Activated naive CD8-positive, alpha-beta T cell (primary cell): ENCODE data around the gene UBAP1L.
"Not testable (repeated sequence)": the region's sequence is repeated elsewhere in the genome, so short reads cannot be mapped to it uniquely, and the experiment has no call there.

Experiments
- H3K27ac Mint-ChIP-seq: one replicate; pipeline ENCODE4 v1.8.0; 2021; ENCODE audit warnings: mixed read lengths
- H3K27me3 Mint-ChIP-seq: one replicate; pipeline ENCODE4 v1.8.0; 2021; ENCODE audit warnings: mixed read lengths
- H3K36me3 Mint-ChIP-seq: one replicate; pipeline ENCODE4 v1.8.0; 2021; ENCODE audit warnings: mixed read lengths
- H3K4me1 Mint-ChIP-seq: one replicate; pipeline ENCODE4 v1.8.0; 2021; ENCODE audit warnings: low read depth, mixed read lengths
- H3K4me3 Mint-ChIP-seq: one replicate; pipeline ENCODE4 v1.8.0; 2021; ENCODE audit warnings: mild to moderate bottlenecking, mixed read lengths
- H3K9me3 Mint-ChIP-seq: one replicate; pipeline ENCODE4 v1.8.0; 2021; ENCODE audit warnings: low read depth, mixed read lengths

The UBAP1L gene

GRCh38 chr15:65082303-65082953, 32.6 kb downstream of the UBAP1L start:
- H3K36me3 Mint-ChIP-seq, result no peaks in the 10 kb centered on the region
- peaks cover 12% of the 10 kb centered on the region for H3K27me3 Mint-ChIP-seq
- H3K9me3 Mint-ChIP-seq, result no peaks in the 10 kb centered on the region
- peaks cover 23% of the 10 kb centered on the region for H3K4me1 Mint-ChIP-seq
- no peak overlapping the region for H3K27ac Mint-ChIP-seq
- H3K4me3 Mint-ChIP-seq, result peak overlapping the region; percentile 24

- H3K4me3 Mint-ChIP-seq, result no peak overlapping the region
- no peaks in the 10 kb centered on the region for H3K36me3 Mint-ChIP-seq
- H3K27ac Mint-ChIP-seq, result no peak overlapping the region
- no peaks in the 10 kb centered on the region for H3K9me3 Mint-ChIP-seq
- peaks cover 12% of the 10 kb centered on the region for H3K27me3 Mint-ChIP-seq
- H3K4me1 Mint-ChIP-seq, result peaks cover 23% of the 10 kb centered on the region
Measured at GRCh38 chr15:65081758-65082157, 33.2 kb downstream of the UBAP1L start.

- H3K9me3 Mint-ChIP-seq, result no peaks in the 10 kb centered on the region
- peaks cover 14% of the 10 kb centered on the region for H3K27me3 Mint-ChIP-seq
- peaks cover 24% of the 10 kb centered on the region for H3K4me1 Mint-ChIP-seq
- no peaks in the 10 kb centered on the region for H3K36me3 Mint-ChIP-seq
- H3K4me3 Mint-ChIP-seq, result no peak overlapping the region
- no peak overlapping the region for H3K27ac Mint-ChIP-seq
Measured at GRCh38 chr15:65081270-65081669, 33.7 kb downstream of the UBAP1L start.

GRCh38 chr15:65079580-65079979, 35.4 kb downstream of the UBAP1L start:
- Mint-ChIP-seq H3K27ac (no peak overlapping the region), H3K9me3 (no peaks in the 10 kb centered on the region), H3K36me3 (no peaks in the 10 kb centered on the region), H3K4me1 (peaks cover 24% of the 10 kb centered on the region), H3K27me3 (peaks cover 16% of the 10 kb centered on the region), H3K4me3 (no peak overlapping the region)

GRCh38 chr15:65077981-65078352, 37.0 kb downstream of the UBAP1L start:
- Mint-ChIP-seq H3K27ac (no peak overlapping the region), H3K4me1 (peaks cover 24% of the 10 kb centered on the region), H3K9me3 (no peaks in the 10 kb centered on the region), H3K27me3 (peaks cover 16% of the 10 kb centered on the region), H3K36me3 (no peaks in the 10 kb centered on the region), H3K4me3 (peak overlapping the region; percentile 59)

GRCh38 chr15:65077291-65077980, 37.6 kb downstream of the UBAP1L start:
- H3K9me3 Mint-ChIP-seq, result no peaks in the 10 kb centered on the region
- H3K27ac Mint-ChIP-seq, result no peak overlapping the region
- H3K4me1 Mint-ChIP-seq, result peaks cover 19% of the 10 kb centered on the region
- H3K36me3 Mint-ChIP-seq, result no peaks in the 10 kb centered on the region
- peak overlapping the region; percentile 59 for H3K4me3 Mint-ChIP-seq
- peaks cover 16% of the 10 kb centered on the region for H3K27me3 Mint-ChIP-seq

- Mint-ChIP-seq H3K9me3 (no peaks in the 10 kb centered on the region), H3K27ac (no peak within 1 kb of the TSS), H3K27me3 (peaks cover 16% of the 10 kb centered on the region), H3K4me3 (no peak within 1 kb of the TSS), H3K4me1 (peaks cover 11% of the 10 kb centered on the region), H3K36me3 (no peaks in the 10 kb centered on the region)
Measured at GRCh38 chr15:65076486-65077290, 38.3 kb downstream of the UBAP1L start, which contains the start of gene KBTBD13. KBTBD13 (plus strand) TSS chr15:65076746; CDS start chr15:65076816, 70 bp downstream.

- H3K4me1 Mint-ChIP-seq, H3K36me3 Mint-ChIP-seq, H3K9me3 Mint-ChIP-seq, H3K27ac Mint-ChIP-seq, H3K4me3 Mint-ChIP-seq: not testable (repeated sequence)
- peaks cover 14% of the 10 kb centered on the region for H3K27me3 Mint-ChIP-seq
Measured at GRCh38 chr15:65075607-65076395, 39.2 kb downstream of the UBAP1L start.

- H3K4me1 Mint-ChIP-seq, H3K4me3 Mint-ChIP-seq, H3K27ac Mint-ChIP-seq, H3K9me3 Mint-ChIP-seq, H3K36me3 Mint-ChIP-seq: not testable (repeated sequence)
- peaks cover 14% of the 10 kb centered on the region for H3K27me3 Mint-ChIP-seq
Measured at GRCh38 chr15:65074946-65075345, 40.1 kb downstream of the UBAP1L start.

GRCh38 chr15:65072617-65073016, 42.4 kb downstream of the UBAP1L start:
- peaks cover 10% of the 10 kb centered on the region for H3K27me3 Mint-ChIP-seq
- no peak overlapping the region for H3K4me3 Mint-ChIP-seq

GRCh38 chr15:65072027-65072426, 43.0 kb downstream of the UBAP1L start:
- Mint-ChIP-seq H3K36me3 (no peaks in the 10 kb centered on the region), H3K4me3 (no peak overlapping the region), H3K27ac (no peak overlapping the region), H3K9me3 (no peaks in the 10 kb centered on the region), H3K4me1 (peaks cover 10% of the 10 kb centered on the region), H3K27me3 (peaks cover 13% of the 10 kb centered on the region)

More at GRCh38 chr15:65072617-65073016, 42.4 kb downstream of the UBAP1L start:
- Mint-ChIP-seq H3K9me3 (no peaks in the 10 kb centered on the region), H3K4me1 (peaks cover 7% of the 10 kb centered on the region), H3K27ac (no peak overlapping the region), H3K36me3 (no peaks in the 10 kb centered on the region)

- Mint-ChIP-seq H3K27me3 (peaks cover 12% of the 10 kb centered on the region), H3K4me1 (peaks cover 9% of the 10 kb centered on the region), H3K27ac (no peak overlapping the region), H3K36me3 (no peaks in the 10 kb centered on the region), H3K4me3 (no peak overlapping the region), H3K9me3 (no peaks in the 10 kb centered on the region)
Measured at GRCh38 chr15:65071381-65071811, 43.6 kb downstream of the UBAP1L start.

GRCh38 chr15:65069779-65070546, 45.0 kb downstream of the UBAP1L start:
- Mint-ChIP-seq H3K4me3 (no peak overlapping the region), H3K27me3 (peaks cover 11% of the 10 kb centered on the region), H3K27ac (no peak overlapping the region), H3K9me3 (no peaks in the 10 kb centered on the region), H3K36me3 (no peaks in the 10 kb centered on the region), H3K4me1 (peaks cover 8% of the 10 kb centered on the region)

GRCh38 chr15:65069179-65069578, 45.8 kb downstream of the UBAP1L start:
- H3K27me3 Mint-ChIP-seq, result peaks cover 11% of the 10 kb centered on the region
- no peaks in the 10 kb centered on the region for H3K9me3 Mint-ChIP-seq
- no peaks in the 10 kb centered on the region for H3K36me3 Mint-ChIP-seq
- H3K4me3 Mint-ChIP-seq, result no peak overlapping the region
- H3K4me1 Mint-ChIP-seq, result peaks cover 8% of the 10 kb centered on the region
- no peak overlapping the region for H3K27ac Mint-ChIP-seq
